GM10847 (cell line): ENCODE data around the gene DFFA.

Experiments used
- POLR2A ChIP-seq: IDR thresholded peaks from 2 replicates; pipeline ENCODE4 v1.6.1; 2011; ENCODE audit not compliant: insufficient read length; ENCODE audit errors: extremely low read depth

Gene DFFA

GRCh38 chr1:10509809-10510509 is 37.6 kb upstream of the DFFA start:
- no peak for TF ChIP-seq POLR2A

DNA sequence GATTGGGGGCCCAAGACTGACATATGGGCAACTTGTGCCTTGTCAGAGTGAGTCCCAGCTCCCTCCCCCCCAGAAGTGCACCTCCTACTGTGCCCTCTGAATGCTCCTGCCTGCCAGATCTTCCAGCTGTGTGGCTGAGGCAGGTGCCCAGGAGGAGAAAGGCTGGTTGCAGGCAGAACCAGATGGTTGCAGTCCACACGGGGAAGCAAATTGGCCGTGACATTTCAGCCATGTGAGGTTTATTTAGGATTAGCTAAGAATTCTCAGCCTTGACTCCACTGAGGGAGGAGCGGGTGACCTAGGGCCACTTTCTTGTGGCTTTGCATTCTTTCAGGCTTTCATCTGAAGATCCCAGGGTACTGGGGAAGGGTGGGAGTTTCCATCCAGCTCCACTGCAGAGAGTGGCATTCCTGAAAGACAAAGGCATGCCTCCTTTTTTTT is 36.2 kb upstream of the DFFA start:
- TF ChIP-seq POLR2A = no peak

DNA sequence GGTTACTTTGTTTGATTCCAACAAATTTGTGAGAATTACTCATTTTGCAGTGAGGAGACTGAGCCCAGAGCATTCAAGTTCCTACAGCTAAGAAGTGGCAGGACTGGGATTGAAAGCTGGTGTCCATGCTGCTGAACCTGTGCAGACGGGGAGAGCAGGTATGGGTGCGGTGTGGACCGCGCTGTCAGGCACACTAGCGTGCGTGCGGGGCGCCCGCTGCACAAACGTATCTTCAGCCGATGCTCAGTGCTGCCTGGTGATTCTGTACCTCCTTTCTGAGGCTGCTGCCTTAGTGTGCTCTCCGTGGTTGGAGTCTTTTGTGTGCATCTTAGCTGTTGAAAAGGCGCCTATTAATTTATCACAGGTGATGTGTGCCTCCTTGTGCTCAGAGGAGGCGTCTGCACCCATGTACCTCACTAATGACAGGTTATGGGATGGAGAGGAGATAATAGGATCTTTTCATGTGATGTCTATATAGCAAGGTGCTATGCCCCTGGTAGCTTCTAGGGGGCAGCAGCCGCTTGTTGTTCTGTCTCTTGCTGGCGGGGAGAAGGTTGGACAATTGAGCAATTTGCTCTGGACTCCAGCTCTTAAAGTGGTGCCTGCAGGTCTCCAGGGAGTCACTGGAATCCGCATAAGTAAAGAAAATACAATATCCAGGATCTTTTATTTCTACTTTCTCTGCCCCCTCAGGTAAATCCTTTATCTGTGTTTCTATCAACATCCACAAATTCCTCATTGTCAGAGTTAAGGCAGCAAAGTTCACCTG is 35.0 kb upstream of the DFFA start:
- no peak for TF ChIP-seq POLR2A

DNA sequence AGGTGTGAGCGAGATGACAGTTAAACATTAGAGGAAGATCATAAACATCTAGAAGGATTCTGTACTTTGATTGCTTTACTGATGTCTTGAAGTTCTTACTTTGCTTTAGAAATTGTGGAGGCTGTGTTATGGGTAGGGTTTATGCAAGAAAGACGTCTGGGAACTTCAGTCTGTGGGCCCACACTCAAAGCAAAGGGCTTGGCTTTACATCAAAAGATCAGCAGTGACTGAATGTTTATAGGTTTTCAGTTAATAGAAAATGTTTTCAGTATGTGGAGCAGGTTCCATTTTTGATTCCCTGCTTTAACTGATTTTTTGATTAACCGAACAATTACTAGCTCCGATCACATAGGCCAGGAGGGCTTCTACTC is 34.3 kb upstream of the DFFA start:
- no peak for TF ChIP-seq POLR2A

DNA sequence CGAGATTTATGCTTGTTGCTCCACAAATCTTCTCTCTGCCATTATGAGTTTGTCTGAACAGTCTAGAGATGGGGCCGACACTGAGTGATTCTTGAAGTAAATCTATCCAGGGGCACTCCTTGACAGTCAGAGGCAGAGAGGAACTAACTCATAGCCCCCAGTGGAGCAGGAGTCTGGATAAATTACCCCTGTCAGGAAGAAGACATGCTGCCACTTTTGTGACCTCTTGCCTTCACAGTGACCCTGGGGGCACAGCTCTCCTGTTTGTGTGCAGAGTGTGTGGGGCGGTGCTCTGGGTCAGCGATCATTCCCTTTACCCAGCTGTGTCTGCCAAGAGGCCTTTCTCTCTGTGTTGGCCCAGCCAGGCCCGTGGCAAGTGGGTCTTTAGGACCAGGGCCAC is 31.9 kb upstream of the DFFA start:
- TF ChIP-seq POLR2A = no peak

- no peak for TF ChIP-seq POLR2A
Observed at GRCh38 chr1:10502206-10502605, 29.9 kb upstream of the DFFA start.

- no peak for TF ChIP-seq POLR2A
Observed at GRCh38 chr1:10498231-10498630, 25.9 kb upstream of the DFFA start.

GRCh38 chr1:10497109-10497508 is 24.8 kb upstream of the DFFA start:
- TF ChIP-seq POLR2A = no peak

DNA sequence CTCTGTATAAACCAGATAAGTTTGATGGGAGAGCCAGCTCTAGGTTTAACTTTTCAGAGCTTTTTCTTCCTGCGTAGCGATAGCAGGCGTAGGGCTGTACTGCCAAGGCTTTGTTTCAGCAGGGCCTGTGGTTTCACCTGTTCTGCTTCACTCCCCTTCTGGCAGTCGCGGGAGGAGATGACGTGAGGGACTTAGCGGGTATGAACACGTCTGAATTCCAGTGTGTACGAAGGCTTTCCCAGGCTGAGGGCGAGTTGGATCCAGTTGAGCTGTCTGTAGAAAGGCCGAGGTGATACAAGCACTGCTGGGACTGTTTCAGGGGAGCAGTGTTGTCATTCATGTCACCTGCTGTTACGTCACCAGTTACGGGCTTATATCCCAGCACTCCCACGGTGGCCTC is 23.6 kb upstream of the DFFA start:
- TF ChIP-seq POLR2A = no peak

DNA sequence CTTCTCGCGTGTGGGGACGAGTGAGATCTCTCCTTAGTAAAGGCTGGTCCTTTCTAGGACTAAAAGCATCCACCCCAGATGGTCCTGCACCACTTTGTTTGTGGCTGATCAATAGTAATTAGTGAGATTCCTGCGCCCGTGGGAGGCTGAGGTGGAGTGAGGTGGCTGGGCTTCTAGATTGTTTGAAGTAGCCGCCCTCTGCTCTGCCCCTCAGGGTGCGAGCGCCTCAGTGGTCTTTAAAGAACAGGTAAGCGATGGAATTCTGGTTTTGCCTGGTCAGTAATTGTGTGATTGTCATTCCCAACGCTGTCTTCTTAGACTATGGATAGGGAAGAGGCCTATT is 23.1 kb upstream of the DFFA start:
- no peak for TF ChIP-seq POLR2A

DNA sequence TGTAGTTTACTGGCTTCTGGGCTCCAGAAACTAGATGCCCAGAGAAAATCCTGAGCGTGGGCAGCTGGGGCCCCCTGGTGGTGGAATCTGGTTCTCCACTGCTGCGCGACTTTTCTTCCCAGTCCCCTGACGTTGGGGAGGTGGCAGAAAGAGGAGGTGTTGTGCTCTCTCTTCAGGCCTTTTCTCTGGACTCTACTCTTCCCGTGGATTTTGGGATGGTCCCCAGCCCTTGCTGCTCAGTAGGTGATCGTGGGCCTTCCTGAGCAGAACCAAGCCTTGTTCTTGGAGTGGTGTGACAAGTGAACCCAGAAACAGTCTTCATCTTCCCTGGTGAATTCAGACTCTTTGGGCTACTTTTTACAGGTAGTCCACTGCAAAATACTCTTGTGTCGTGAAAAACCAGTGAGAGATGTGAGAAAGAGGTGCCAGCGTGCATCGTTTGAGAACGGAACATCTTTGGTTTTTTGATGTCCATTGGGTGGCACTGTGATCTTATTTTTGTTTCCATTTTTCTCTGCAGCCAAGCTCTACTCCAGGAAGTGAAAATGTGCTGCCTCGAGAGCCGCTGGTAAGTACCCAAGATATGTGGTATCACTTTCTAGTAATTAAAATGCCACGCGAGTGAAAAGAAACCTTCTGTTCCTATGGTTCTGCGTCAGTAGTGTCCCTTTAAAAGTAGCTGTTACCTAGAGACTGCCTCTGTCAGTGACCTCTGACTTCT is 22.6 kb upstream of the DFFA start:
- TF ChIP-seq POLR2A = no peak

- TF ChIP-seq POLR2A = no peak
Observed at GRCh38 chr1:10494418-10494753, 22.1 kb upstream of the DFFA start.

- no peak for TF ChIP-seq POLR2A
Observed at GRCh38 chr1:10490286-10490970, 18.1 kb upstream of the DFFA start.

DNA sequence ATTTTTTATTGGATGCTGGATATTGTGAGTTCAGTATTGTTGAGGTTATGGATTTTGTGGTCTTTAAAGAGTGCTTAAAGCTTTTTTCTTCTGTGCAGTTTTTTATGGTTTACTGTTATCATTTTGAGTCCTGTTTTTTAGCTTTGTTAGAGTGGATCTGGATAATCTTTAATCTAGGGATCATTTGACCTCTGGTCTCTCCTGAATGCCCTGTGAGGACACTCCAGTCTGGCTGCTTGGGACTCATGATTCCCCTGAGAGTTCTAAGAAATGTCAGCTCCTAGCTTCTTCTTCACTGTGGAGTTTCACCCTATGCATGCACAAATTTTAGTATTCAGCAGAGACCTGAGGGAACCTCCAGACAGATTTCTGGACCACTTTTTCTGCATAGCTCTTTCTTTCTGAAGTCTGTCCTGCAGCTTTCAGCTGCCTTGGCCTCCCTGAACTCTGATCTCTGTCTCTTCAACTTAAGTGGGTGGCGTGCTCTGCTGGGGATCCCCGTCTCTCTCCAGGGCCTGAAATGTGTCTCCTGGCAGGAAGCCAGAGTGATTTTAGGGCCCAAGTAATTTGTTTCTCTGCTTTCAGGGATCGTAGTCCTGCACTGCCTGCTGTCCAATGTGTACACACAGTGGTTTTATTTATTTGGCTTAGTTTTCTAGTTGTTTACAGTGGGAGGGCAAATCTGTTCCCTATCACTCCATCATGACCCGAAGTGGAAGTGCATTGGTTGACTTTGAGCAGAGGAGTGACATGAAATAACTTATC is 17.1 kb upstream of the DFFA start:
- no peak for TF ChIP-seq POLR2A

- no peak for TF ChIP-seq POLR2A
Observed at GRCh38 chr1:10484521-10484920, 12.2 kb upstream of the DFFA start.
